NK-92 (cell line): ENCODE measurements around the gene SH3PXD2B.
"Not testable (repeated sequence)": the region's sequence is repeated elsewhere in the genome, so short reads cannot be mapped to it uniquely, and the experiment has no call there.

Experiments used
- DNase-seq: peaks from one replicate; lab custom pipeline; 2025; ENCODE audit not compliant: unreplicated experiment; lab: John Stamatoyannopoulos, UW

The SH3PXD2B gene

DNA sequence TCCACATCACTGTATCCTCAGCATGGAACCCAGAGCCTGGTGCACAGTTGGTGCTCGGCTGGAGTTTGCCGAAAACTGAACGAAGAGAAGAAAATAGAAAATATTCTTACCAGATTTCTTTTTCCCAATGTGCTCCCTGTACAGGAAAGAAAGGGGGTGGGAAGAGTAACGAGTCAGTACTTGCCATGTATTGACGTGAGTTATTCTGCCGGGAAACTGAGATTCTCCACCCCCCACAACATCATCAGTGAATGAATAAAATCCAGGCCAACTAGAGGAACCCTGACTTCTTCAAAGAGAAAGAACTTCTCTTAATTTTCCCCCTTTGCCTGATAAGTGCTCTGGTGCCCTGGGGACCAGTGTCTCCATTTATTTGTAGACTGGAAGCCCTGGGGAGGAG, 80.6 kb downstream of the SH3PXD2B start:
- DNase-seq = no peak

- no peak for DNase-seq
Observed at GRCh38 chr5:172371684-172372083, 82.6 kb downstream of the SH3PXD2B start.

DNA sequence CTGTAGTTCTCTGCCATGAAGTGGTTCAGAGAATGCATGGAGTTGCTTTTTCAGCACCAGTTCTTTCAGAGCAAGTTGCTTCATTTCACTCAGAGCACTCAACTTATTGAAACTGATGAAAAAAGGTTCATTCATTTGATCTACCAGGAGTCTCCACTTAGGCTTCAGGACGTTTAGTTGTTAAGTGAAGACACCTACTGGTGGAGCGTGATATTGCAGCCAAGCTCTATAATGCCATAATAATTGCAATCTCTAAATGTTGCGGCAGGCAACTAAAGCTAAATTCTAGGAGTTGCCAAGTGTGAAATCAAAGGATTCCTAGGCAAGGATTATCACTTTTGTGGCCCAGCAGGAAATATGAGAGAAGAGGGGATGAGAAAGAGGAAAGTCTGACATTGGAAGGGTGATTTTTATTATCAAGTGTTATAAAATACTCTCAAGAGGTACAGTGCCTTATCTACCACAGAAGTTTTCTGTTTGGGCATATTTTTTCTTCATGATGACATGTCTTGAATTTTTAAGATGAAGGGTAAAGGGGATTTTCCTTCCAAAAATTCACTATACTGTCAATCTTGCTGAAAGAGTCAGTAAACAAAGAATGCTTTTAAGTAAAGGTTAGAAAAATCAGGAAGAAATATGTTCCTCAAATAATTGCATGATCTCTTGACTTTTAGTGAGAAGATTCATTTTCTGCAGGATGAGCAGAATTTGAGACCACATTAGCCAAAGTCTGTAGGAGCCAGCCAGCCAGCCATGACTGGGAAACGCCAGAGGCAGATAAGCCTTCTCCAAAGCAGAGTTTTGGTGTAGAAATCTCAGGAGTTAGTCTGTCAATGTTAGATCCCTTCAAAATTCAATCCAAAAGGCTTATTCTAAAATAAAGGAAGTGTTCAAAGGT, 83.4 kb downstream of the SH3PXD2B start:
- DNase-seq = no peak

DNA sequence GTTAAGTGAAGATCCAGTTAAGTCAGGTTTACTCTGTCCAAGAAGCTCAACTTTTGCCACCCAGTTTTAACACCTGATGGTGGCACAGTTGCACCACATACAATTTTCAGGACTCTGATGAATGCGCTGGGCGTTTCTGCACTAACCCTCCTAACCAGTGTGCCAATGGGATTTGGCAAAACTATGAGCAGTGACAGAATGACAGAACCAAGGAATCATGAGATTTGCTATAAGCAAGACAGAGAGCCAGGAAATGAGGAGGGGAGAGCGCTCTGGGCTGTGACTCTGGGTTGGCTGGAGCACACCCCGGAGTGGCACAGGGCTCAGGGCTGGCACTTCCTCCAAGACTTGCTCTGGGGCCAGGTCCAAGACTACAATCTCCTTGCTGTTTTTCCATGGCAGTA, 84.1 kb downstream of the SH3PXD2B start:
- DNase-seq = no peak

DNA sequence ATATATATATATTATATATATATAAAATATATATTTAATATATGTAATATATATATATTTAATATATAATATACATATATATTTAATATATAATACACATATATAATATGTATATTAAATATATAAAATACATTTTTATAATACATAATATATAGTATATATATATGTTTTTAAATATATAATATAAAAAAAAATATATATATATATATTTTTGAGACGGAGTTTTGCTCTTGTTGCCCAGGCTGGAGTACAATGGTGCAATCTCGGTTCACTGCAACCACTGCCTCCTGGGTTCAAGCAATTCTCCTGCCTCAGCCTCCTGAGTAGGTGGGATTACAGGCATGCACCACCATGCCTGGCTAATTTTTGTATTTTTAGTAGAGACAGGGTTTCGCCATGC, 85.6 kb downstream of the SH3PXD2B start:
- DNase-seq = not testable (repeated sequence)

DNA sequence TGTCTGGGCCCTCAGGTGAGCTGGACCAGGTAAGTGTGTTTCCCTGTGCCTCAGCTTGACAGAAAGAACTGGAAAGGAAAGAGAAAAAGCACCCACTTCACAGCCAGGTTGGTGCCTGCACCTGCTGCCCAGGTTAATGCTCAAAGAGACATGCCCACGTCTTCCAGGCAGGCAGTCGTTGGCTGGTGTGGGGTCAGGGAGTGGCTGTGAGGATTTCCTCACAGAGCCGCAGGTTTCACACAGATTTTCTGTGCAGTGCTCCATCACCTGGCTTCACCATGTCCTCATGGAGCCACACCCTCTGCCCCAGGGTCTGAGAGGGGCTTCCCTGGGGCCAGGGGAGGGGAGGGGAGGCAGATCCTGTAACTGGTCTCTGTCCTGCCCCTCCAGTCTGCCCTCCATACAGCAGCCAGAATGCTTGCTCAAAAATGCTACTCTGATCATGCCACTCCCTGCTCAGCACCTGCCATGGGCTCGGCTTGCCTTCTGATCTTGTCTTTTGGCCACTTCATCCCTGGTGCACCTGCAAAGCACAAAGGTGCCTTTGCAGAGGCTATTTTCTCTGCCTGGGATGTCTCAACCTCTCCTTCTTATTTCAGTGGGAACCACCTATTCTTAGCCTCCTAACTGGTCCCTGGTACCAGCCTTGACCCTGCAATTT, 88.2 kb downstream of the SH3PXD2B start:
- no peak for DNase-seq

DNA sequence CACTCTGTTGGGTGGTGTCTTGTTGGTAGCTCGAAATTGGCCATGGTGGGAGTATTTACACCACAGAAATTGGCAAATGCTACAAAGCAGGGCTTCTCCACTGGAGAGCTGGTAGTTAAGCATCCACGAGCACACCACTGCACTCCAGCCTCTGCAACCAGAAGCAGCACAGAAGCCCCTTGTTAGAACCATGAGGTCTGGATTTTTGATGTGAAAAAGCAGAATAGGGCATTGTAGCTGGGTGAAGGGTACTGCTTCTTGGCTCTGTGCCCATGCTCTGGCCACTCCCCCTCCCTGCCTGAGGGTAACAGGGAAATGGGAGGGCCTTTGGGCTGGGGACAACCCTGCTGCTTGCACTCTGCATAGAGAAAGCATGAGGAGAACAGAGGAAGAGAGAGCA, 89.6 kb downstream of the SH3PXD2B start:
- DNase-seq = no peak

DNA sequence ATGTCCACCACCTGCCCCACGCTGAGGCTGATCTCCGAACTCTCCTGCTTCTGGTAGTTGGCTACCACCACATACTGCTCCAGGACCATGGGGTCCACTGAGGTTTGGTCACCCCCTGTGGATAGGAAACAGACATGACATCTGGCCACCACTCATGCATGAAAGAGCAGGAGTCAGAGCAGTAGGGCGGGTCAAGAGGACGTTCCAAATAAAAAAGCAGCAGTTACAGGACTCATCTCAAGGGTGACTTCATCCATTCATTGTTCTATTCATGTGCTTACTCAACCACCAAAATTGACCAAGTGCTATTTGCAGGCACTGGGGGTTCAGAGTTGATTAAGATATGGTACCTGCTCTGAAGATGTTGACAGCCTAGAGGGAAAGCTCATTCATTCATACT, 91.6 kb downstream of the SH3PXD2B start:
- no peak for DNase-seq

DNA sequence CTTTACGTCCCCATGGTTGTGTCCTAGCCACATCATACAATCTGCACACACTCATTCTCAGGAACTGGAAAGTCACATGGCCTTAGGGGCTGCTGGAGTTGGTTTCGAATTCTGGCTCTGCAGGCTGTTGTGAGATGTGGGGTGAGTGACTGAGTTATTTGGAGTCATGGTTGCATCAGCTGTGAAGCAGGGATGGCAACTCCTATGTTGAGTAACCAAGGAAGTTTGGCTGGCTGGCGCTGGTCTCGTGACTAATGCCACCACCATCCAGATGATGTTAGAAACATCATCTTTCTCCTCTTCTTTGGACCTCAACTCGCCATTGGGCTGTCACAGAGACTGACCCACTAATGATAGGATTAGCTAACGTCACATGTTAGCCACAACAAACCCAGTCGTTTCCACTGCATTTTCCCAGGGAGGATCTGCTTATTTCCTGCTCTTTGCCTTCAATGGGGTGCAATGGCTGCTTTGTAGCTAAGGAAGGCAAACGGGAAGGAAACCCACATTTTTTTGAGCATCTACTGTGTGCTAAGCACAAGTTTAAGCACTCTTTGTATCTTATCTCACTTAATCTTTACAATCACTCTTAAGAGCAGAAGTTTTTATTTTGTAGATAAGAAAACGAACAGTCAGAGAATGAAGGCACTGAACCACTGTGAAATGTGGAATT, 92.6 kb downstream of the SH3PXD2B start:
- DNase-seq = no peak

GRCh38 chr5:172358345-172358744, 96.0 kb downstream of the SH3PXD2B start:
- no peak for DNase-seq

- no peak for DNase-seq
Observed at GRCh38 chr5:172356527-172356926, 97.8 kb downstream of the SH3PXD2B start.

DNA sequence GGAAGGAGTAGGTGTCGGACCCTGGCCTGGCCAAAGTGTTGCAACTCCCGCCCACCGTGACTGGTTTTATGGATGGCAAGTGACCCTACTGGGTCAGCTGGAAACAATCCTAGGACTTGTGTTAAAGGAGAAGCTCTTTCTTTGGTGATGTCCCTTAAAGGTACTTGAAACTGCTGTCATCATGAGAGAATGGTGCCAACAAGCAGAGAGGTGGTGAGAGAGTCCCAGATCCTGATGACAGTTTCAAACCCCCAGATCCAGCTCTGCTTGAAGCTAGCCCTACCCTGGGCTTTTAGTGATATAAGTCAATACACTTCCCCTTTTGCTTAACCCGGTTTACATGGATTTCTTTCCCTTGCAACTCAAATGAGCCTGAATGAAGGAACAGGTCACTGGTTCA, 98.3 kb downstream of the SH3PXD2B start:
- no peak for DNase-seq

DNA sequence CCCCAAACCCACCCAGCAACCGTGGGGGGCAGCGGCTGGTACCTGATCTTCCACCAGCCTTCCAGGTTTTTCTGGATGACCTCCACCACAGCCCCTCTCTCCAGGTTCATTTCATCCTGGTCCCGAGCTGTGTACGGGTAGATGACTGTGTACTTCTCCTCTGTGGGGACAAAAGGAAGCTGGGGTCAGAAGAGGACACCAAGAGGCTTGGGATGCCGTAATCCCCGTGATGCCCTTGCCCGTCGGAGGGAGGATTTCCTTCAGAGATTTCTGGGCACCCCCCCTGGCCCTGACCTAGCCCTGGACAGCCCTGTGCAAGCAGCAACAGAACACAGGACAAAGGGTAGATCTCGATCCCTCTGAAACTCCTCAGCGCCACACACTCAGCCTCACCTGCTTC, 100.5 kb downstream of the SH3PXD2B start:
- no peak for DNase-seq

DNA sequence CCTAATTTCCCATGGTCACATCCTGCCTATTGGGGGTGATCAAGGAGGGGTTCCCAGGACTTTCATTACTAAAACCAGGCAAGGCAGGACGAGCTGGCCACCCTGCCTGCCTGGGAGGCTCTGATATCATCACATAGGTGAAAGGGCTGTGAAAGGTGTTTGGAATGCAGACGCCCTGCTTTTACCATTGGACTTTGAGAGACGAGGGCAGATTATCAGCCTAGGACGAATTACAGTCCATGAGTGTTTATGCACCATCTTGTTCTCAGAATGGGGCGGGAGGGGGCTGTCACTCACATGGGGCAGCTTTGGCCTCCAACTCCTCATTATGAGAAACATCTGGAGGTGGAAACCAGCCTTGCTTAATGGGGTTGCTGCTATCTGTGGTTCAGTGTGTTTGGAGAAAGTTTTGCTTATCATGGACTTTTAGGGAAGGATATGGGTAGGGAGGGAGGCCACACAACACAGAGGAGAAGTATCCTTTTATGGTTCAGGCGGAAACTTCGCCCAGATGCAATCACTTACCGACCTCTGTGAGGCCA, 101.0 kb downstream of the SH3PXD2B start:
- no peak for DNase-seq

- DNase-seq = not testable (repeated sequence)
Observed at GRCh38 chr5:172352526-172352925, 101.8 kb downstream of the SH3PXD2B start.

DNA sequence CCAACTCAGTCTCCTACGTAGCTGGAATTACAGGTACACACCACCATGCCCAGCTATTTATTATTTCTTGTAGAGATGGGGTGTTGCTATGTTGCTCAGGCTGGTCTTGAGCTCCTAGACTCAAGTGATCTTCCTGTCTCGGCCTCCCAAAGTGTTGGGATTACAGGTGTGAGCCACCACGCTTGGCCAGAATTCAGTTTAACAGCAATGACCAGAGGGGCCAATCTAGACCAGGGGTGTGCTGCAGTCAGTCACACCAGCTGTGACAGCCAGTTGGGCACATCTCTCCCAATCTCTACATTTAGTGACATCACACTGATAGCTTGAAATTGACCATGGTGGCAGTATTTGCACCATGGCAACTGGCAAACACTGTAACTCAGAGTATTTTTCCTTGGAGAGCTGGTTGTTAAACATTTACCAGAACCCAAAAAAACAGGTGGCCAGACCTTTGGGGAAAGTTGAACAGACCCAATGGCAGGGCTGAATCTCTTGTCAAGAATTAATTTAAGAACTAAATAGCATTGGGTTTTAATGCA, 103.0 kb downstream of the SH3PXD2B start:
- no peak for DNase-seq

GRCh38 chr5:172350212-172351181, 103.8 kb downstream of the SH3PXD2B start:
- DNase-seq = no peak

DNA sequence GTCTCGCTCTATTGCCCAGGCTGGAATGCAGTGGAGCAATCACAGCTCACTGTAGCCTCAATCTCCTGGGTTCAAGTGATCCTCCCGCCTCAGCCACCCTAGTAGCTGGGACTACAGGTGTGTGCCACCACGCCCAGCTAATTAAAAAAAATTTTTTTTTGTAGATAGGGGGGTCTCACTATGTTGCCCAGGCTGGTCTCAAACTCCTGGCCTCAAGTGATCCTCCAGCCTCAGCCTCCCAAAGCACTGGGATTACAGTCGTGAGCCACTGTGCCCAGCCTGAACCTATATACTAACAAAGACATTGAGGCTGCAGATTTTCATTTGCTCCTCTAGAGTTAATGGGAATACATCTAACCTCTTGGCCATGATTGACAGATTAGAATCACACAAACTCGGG, 105.6 kb downstream of the SH3PXD2B start:
- DNase-seq = not testable (repeated sequence)

DNA sequence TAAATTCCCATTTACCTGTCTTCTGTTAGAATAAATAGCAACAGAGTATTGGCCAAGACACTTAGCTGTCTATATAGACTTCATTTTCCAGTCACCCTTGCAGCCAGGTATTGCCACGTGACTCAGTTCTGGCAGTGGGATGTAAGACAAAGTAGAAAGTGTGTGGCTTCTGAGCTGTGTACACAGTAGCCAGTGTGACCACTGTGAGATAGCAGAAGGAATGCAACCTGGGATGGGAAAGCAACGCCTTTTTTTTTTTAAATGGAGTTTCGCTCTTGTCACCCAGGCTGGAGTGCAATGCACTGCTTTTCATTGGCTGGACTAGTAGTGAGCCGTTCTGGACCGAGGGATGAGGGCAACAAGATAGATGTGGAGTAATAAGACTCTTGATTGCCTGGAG, 106.2 kb downstream of the SH3PXD2B start:
- no peak for DNase-seq

DNA sequence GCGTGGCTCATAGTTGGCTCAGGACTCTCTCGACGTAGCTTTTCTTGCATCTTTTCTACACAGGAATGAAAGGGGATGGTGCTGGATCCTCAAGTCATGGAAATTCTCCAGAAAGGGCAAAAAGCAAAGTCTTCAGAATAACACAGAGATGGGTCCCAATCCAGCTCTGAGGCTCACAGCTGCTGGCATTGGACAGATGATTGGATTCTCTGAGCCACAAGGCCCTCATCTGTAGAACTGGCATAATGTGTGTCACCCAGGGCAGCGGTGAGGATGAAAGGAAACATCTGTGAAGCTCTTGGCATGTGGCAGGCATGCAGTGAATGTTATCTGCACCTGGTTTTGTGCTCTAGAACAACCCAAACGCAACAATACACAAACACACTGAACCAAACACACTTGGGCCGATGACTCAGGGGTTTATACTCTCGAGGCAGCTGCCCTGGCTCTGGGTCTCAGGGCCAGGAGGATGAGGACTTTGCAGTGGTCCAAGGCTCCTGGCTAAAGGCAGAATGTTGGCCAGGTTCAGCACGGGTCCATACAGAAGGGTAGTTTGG, 106.8 kb downstream of the SH3PXD2B start:
- no peak for DNase-seq
